Skeletal muscle satellite cell (primary cell): ENCODE measurements around the gene GPR183.

Source experiments
- H3K27me3 ChIP-seq: 2 replicates; pipeline ENCODE4 v1.7.0; 2013; ENCODE audit warnings: low read length; ENCODE audit not compliant: control insufficient read depth, insufficient read depth
- H3K36me3 ChIP-seq: 2 replicates; pipeline ENCODE4 v1.7.0; 2013; ENCODE audit warnings: mild to moderate bottlenecking, control low read depth, low read length; ENCODE audit not compliant: insufficient read depth
- H3K4me1 ChIP-seq: 2 replicates; pipeline ENCODE4 v1.7.0; 2013; ENCODE audit warnings: low read length; ENCODE audit not compliant: control insufficient read depth, insufficient read depth
- H3K4me2 ChIP-seq: 2 replicates; pipeline ENCODE4 v1.7.0; 2013; ENCODE audit warnings: mild to moderate bottlenecking, low read length
- H3K4me3 ChIP-seq: 2 replicates; pipeline ENCODE4 v1.7.0; 2013; ENCODE audit warnings: low read length
- H3K9ac ChIP-seq: 2 replicates; pipeline ENCODE4 v1.7.0; 2013; ENCODE audit warnings: mild to moderate bottlenecking, low read depth, low read length, moderate library complexity
- H3K9me3 ChIP-seq: replicated peaks from 2 replicates; pipeline ENCODE4 v1.7.0; 2013; ENCODE audit warnings: mild to moderate bottlenecking, control low read depth, low read length

GPR183 gene

GRCh38 chr13:99299256-99299919, 7.8 kb downstream of the GPR183 start:
- no peak overlapping the region for H3K9ac ChIP-seq
- peaks cover 3% of the 10 kb centered on the region for H3K36me3 ChIP-seq
- no peaks in the 10 kb centered on the region for H3K9me3 ChIP-seq
- H3K4me3 ChIP-seq, result no peak overlapping the region
- no peak overlapping the region for H3K4me2 ChIP-seq
- peaks cover 10% of the 10 kb centered on the region for H3K4me1 ChIP-seq
- H3K27me3 ChIP-seq, result no peaks in the 10 kb centered on the region

DNA sequence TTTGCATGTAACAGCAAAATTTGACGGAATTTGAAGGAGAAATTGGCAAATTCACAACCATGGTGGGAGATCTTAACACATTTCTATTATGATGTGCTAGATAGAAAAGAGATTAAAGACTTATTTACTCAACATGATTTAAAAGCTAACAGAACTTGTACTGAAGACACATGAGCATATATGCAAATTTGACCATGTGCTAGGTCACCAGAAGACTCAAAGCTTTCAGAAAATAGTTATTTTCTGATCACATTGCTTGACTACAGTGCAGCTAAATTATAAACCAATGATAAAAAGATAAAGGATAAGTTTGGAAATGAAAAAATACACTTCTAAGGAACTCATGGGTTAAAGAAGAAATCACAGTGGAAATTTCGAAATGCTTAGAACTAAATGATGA, 9.1 kb downstream of the GPR183 start:
- Histone ChIP-seq H3K27me3 (no peaks in the 10 kb centered on the region), H3K4me3 (no peak overlapping the region), H3K9ac (no peak overlapping the region), H3K9me3 (no peaks in the 10 kb centered on the region), H3K4me1 (peaks cover 10% of the 10 kb centered on the region), H3K4me2 (no peak overlapping the region), H3K36me3 (peaks cover 3% of the 10 kb centered on the region)

DNA sequence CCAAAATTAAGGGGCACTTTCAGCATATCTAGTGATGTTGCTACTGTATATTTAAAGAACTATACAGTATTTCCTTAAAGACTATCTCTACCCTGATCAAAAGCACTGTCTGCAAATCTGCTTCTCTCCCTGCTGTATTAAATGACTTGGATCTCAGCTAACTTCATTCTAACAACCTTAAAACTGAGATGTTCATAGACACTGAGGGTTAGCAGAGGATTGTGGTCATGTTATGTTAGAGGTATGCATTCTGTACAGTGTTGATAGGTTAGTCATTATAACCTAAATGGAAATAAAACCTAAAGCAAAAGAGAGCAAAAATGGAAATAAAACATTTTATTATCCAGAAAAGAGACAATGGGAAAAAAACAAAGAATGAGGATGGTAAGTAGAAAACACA, 9.9 kb downstream of the GPR183 start:
- Histone ChIP-seq H3K9me3 (no peaks in the 10 kb centered on the region), H3K27me3 (no peaks in the 10 kb centered on the region), H3K36me3 (peaks cover 3% of the 10 kb centered on the region), H3K9ac (no peak overlapping the region), H3K4me1 (peaks cover 10% of the 10 kb centered on the region), H3K4me2 (no peak overlapping the region), H3K4me3 (no peak overlapping the region)

DNA sequence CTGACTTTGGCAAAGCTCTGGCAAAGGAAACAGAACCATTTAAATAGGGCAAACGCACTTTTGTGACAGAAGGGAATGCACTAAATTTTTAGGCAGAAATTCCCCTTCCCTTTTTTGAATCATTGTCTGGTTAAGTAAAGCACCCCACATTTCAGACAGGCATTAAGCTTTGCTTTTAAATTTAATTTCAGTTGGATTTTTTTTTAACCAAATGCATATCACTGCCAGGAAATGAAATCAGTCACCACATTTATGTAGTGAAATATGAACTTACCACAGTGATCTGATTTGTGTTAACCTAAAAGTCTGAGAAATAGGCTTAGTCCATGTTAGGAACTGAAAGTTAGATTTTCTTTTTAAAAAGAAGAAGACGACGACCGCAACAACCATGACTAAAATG, 10.8 kb downstream of the GPR183 start:
- no peaks in the 10 kb centered on the region for H3K27me3 ChIP-seq
- H3K36me3 ChIP-seq, result peaks cover 3% of the 10 kb centered on the region
- H3K4me2 ChIP-seq, result no peak overlapping the region
- no peak overlapping the region for H3K4me3 ChIP-seq
- no peak overlapping the region for H3K9ac ChIP-seq
- H3K9me3 ChIP-seq, result no peaks in the 10 kb centered on the region
- peaks cover 10% of the 10 kb centered on the region for H3K4me1 ChIP-seq

DNA sequence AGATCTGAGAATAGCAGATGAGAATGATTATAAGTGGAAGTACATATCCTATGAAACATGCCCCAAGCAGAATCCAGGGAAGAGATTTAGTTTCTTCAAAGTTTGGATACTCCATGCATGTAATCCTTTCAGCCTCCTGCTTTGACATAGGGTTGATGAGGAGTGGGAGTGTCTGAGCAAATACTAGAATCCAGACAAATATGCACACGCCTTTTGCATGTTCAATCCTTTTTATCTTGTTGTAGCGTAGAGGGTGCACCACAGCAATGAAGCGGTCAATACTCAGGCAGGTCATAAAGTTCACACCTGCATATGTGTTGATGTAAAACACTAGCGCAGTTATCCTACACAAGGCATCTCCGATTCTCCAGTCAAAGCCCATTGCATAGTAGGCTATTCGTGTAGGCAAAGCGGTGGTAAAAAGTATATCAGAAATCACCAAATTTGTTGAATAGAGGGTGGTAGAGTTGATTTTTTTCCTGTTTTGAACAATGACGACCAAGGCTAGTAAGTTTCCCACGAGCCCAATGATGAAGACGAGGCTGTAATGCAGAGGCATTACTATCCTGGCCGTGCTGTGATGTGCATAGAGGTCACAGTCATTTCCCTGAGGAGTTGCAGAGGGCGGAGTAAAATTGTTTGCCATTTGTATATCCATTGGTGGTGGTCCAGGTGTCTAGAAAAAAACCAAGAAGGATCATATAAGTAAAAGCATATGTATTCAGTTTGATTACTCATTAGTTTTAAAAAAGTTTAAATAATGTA, 11.5 kb downstream of the GPR183 start:
- no peaks in the 10 kb centered on the region for H3K27me3 ChIP-seq
- H3K9me3 ChIP-seq, result no peaks in the 10 kb centered on the region
- no peak overlapping the region for H3K4me3 ChIP-seq
- no peak overlapping the region for H3K4me2 ChIP-seq
- H3K9ac ChIP-seq, result no peak overlapping the region
- peaks cover 3% of the 10 kb centered on the region for H3K36me3 ChIP-seq
- peaks cover 10% of the 10 kb centered on the region for H3K4me1 ChIP-seq

DNA sequence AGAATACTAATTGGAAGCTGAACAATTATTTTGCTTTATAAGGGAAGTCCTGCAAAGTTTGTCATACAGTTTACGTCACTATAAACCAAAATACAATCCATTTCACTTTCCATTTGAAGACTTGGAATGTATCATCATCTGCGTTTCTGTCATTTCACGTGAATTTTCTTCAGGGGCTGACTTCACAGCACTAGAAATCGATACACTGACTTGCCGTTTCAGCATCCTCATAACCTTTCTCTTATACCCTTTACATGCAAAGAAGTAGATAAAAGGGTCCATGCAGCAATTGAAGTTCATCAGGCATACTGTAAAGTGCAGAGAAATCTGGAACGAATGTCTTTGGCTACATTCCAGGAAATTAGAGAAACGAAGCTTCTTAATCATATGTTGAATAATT, 12.2 kb downstream of the GPR183 start:
- Histone ChIP-seq H3K27me3 (no peaks in the 10 kb centered on the region), H3K4me1 (peaks cover 10% of the 10 kb centered on the region), H3K9me3 (no peaks in the 10 kb centered on the region), H3K9ac (no peak overlapping the region), H3K4me3 (no peak overlapping the region), H3K36me3 (peaks cover 3% of the 10 kb centered on the region), H3K4me2 (no peak overlapping the region)

DNA sequence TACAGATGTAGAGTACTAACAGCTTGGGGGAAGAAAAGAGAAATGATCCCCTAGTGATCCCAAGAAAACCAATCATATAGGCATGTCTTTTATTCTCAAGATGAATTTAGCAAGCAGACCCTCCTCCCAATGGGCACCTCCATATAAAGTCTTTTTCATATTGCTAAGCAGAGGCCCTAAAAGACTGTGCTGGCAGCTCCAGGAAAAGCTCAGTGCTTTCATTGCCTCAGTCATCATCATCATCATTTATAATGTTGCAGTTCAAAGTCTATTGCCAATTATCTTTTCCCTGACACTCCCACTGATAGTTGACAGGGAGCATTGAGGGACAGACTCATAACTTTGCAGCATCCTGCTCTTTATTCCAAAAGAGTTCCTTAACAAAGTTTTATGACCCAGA, 13.0 kb downstream of the GPR183 start:
- peaks cover 10% of the 10 kb centered on the region for H3K4me1 ChIP-seq

DNA sequence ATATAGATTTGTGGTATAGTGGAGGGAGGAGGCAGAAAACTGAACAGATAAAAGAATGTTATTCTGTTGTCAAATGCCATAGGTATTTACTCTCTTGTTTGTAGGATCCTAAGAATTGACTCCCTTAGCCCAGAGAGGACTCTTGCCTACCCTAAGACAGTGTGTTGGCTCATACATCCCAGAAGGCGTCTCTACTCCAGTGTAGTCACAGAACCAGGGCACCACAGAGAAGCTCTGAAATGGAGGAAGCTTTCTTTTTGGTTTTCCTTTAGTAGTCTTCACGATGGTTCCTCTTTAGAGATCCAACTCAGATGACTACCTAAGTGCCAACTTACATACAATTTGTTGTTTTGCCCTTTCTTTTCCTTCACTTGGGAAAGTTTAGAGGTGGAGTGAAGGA, 14.0 kb downstream of the GPR183 start:
- Histone ChIP-seq H3K4me3 (no peak overlapping the region), H3K9me3 (no peaks in the 10 kb centered on the region), H3K36me3 (peaks cover 3% of the 10 kb centered on the region), H3K27me3 (no peaks in the 10 kb centered on the region), H3K9ac (no peak overlapping the region), H3K4me1 (peaks cover 10% of the 10 kb centered on the region), H3K4me2 (no peak overlapping the region)

More for the DNA sequence above, 13.0 kb downstream of the GPR183 start:
- H3K4me2 ChIP-seq, result no peak overlapping the region
- H3K27me3 ChIP-seq, result no peaks in the 10 kb centered on the region
- H3K4me3 ChIP-seq, result no peak overlapping the region
- peaks cover 3% of the 10 kb centered on the region for H3K36me3 ChIP-seq
- H3K9me3 ChIP-seq, result no peaks in the 10 kb centered on the region
- no peak overlapping the region for H3K9ac ChIP-seq

- no peak overlapping the region for H3K4me3 ChIP-seq
- H3K4me2 ChIP-seq, result no peak overlapping the region
- no peaks in the 10 kb centered on the region for H3K27me3 ChIP-seq
- no peaks in the 10 kb centered on the region for H3K9me3 ChIP-seq
- no peaks in the 10 kb centered on the region for H3K4me1 ChIP-seq
- peaks cover 3% of the 10 kb centered on the region for H3K36me3 ChIP-seq
- H3K9ac ChIP-seq, result no peak overlapping the region
These were observed 16.3 kb downstream of the GPR183 start for GRCh38 chr13:99290894-99291293.

- H3K9me3 ChIP-seq, result no peaks in the 10 kb centered on the region
- no peak overlapping the region for H3K4me2 ChIP-seq
- no peaks in the 10 kb centered on the region for H3K27me3 ChIP-seq
- H3K4me3 ChIP-seq, result no peak overlapping the region
- H3K36me3 ChIP-seq, result no peaks in the 10 kb centered on the region
- no peaks in the 10 kb centered on the region for H3K4me1 ChIP-seq
- H3K9ac ChIP-seq, result no peak overlapping the region
These were observed 17.4 kb downstream of the GPR183 start for GRCh38 chr13:99289674-99290337.

- Histone ChIP-seq H3K4me2 (no peak overlapping the region), H3K4me3 (no peak overlapping the region), H3K9me3 (no peaks in the 10 kb centered on the region), H3K36me3 (no peaks in the 10 kb centered on the region), H3K9ac (no peak overlapping the region), H3K27me3 (no peaks in the 10 kb centered on the region), H3K4me1 (no peaks in the 10 kb centered on the region)
These were observed 17.9 kb downstream of the GPR183 start for GRCh38 chr13:99289271-99289670.
